Posterior cingulate gyrus (tissue), 11 donors: Measurements from ENCODE around the gene RNU6-1.

Source experiments
- DNase-seq, 10 donors: peaks; one replicate each; pipeline versions ENCODE4 v3.0.0 to v3.0.0-alpha.2; 2020 to 2021; ENCODE audit warnings: mixed read lengths in 3 of 10
- intact Hi-C: fragments of 100-400 bp; cut with DNase I; formaldehyde crosslinking; loops from one replicate; pipeline ENCODE4 v1.15.1; 2023

RNU6-1 gene

DNA sequence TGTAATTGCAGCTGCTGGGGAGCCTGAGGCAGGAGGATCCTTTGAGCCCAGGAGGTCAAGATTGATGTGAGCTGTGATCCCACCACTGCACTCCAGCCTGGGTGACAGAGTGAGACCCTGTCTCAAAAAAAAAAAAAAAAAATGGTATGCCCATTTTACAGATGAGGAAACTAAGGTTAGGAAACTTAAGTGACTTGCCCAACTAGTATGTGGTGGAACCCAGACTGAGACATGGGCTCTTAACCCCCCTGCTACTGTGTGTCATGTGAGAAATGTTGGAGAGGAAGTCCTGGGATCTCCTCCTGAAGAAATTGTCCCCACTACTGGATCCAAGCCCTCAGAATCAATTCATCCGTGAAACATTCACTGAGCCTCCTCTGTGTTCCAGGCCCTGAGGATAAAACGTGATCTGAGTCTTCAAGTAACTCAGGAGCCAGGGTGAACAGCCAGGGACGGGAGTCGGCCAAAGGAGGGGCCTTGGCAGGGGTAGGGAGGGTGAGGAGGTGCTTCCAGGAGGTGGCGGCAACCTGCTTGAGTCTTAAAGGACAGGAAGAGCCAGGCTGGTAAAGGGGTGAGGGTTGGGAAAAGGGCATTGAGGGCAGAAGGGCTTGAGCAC lies 19.6 kb upstream of the RNU6-1 start:
- intact Hi-C loops = no loop called here
- DNase-seq = no peak

DNA sequence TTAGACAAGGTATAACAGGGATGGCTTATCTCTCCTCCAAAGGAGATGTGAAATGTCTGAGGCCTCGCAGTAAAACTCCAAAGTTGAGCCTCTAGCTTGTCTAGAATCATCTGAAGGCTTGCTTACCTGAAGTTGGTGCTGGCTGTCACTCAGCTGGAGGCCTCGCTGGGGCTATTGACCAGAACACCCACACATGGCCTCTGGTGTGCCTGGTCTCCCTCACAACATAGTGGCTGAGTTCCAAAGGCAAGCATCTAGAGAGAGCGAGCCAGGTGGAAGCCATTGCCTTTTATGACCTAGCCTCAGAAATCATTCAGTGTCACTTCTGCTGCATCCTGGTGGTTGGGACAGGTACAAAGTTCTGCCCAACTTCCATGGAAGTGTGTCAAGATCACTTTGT lies 17.4 kb upstream of the RNU6-1 start:
- DNase-seq = no peak
- intact Hi-C loops = no loop called here

DNA sequence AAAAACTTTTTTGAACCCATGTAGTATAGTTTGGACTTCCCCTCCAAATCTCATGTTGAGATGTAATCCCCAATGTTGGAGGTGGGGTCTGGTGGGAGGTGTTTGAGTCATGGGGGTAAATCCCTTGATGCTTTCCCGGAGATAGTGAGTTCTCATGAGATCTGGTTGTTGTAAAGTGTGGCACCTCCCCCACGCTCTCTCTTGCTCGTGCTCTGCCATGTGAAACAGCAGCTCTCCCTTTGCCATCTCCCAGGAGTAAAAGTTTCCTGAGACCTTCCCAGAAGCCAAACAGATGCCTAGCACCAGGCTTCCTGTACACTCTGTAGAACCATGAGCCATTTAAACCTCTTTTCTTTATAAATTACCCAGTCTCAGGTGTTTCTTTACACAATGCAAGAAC lies 16.0 kb upstream of the RNU6-1 start:
- intact Hi-C loops = no loop called here
- no peak for DNase-seq

GRCh38 chr15:67854358-67854757 lies 14.5 kb upstream of the RNU6-1 start:
- no peak for DNase-seq
- intact Hi-C loops = no loop called here

- no peak for DNase-seq
- intact Hi-C loops = no loop called here
Measured at GRCh38 chr15:67853454-67853853, 13.6 kb upstream of the RNU6-1 start.

DNA sequence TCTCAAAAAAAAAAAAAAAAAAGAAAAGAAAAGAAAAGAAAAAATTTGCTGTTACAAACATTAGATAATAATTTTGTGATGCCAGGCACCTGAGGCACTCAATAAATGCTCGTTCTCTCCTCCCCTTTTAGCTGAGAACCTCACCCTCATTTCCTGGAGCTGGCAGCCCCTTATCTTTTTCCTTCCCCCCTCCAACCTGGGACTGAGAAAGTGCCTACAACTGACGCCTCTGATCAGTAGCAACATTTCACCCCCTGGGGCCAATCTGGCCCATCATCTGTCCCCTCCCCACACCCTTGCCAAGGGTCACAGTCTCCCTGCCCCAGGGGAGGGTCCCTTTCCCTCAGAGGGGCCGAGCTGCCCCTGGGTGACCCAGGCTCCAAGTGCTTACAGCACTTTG lies 12.6 kb upstream of the RNU6-1 start:
- intact Hi-C loops = no loop called here
- DNase-seq = no peak

DNA sequence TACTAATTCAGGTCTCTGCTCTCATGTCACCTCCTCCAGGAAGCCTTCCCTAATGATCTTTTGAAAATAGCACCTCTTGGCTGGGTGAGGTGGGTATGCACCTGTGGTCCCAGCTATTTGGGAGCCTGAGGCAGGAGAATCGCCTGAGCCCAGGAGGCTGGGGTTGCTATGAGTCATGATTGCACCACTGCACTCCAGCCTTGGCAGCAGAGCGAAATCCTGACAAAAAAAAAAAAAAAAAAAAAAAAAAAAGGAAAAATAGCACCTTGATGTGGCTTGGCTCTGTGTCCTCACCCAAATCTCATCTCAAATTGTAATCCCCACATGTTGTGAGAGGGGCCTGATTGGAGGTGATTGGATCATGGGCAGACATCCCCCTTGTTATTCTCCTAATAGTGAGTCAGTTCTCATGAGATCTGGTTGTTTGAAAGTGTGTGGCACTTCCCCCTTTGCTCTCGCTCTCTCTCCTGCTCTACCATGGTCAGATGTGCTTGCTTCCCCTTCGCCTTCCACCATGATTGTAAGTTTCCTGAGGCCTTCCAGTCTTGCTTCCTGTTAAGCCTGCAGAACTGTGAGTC lies 11.2 kb upstream of the RNU6-1 start:
- intact Hi-C loops = no loop called here
- DNase-seq = no peak

DNA sequence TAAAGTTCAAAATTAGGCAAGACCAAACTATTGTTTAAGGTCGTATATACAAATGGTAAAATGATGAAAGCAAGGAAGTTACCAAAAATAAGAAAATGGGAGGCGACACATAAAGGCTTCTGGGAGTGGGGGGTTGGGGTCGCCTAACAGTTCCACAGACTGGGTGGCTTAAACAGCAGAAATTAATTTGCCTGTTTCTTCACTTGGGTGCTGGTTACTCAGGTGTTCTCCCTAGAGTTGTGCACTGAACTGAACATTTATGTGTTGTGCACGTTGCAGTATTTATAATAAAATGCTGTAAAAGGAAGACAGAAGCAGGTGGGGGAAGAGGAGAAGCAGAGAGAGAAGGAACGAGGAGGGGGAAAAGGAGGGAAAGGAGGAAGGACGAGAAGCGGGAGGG lies 10.5 kb upstream of the RNU6-1 start:
- DNase-seq = no peak
- intact Hi-C loops = no loop called here

GRCh38 chr15:67849538-67849937 lies 9.7 kb upstream of the RNU6-1 start:
- DNase-seq = no peak
- intact Hi-C loops = no loop called here

DNA sequence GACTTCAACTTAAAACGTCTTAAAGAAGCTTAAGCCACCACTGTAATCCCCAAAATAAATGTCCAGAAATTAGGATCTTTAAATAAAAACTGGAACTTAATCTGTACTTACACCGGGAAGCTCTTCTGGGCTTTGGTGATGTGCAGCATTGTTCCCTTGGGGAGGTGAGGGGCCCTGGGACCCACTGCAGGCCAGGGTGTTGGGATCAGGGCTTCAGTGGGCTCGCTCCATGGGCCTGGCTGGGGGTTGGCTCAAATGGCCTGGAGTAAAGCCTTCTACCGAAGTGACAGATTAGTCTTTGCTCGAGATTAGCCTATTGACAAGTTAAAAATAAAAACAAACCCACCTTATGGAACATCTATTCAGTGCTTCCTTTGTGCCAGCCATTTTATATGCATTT lies 6.1 kb upstream of the RNU6-1 start:
- intact Hi-C loops = no loop called here
- no peak for DNase-seq

DNA sequence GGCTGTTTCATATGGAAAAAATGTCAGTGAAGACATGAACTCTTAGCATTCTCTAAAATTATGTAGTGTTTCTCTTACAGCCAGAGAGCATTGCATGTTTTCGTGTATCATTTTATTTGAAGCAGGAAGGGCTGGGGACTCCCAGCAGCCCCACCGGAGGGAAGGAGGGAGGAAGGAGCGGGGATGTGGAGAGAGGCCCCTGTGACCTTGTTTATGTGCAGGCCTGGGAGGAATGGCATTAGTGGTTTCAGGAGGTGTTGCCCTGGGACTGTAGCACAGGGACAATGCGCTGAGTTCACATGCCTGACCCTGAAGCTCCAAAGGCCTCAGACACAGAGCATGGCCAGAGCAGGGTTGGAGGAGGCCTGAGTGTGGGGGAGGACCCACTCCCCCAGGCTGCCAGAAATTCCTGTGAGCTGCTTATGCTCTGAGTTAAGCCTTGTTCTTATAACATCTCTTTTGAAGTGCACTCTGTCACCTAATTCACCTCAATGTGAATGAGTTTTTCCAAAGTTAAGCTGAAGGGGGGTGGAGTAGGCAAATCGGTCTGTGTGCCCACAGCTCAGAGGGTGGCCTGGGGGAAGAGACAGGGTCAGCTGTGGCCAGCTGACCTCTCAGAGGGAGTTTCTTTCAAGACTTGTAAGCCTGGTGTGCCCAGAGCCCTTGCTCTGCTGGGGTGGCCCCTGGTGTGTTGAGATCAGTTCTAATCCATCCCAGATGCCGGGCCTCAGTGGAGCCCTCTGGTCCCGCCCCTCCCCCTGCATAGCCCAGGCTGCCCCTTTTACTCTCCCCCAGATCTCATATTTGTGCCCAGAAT lies 3.9 kb upstream of the RNU6-1 start:
- no peak for DNase-seq
- intact Hi-C loops = no loop called here

DNA sequence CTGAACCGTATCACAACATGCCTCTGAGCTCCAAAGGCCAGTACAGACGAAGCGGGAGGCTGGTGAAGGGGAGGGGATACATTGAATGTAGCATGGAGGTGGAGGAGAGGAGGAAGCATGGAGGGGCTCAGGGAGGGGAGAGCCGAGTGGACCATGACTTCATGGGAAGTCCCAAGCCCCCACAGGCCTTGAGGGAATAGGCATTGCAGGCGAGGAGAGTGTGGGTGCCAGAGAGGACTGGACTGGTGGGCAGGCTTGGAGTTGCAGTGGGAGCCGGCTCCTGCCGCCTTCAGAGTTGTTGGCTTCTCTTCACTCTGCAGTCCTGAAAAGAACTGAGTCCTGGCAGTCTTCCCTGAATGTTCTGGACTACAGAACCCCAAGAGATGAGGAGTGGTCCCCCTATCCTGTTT lies 3.3 kb upstream of the RNU6-1 start:
- no peak for DNase-seq
- intact Hi-C loops = no loop called here

DNA sequence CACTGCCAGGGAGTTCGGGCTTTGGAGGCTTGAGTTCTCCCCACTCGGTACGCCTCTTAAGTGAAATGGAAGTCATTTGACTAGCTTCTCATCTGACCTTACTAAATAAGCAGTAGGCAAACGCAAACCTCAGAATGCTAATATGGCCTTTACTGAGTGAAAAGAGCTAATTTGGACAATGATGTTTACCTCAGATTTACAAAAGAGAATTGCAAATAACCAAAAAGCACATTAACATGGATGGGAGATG lies 1.6 kb upstream of the RNU6-1 start:
- intact Hi-C loops = no loop called here
- DNase-seq = no peak

GRCh38 chr15:67840749-67841512 lies 1.1 kb upstream of the RNU6-1 start:
- peak in 2 of 10 donors; percentile 38 to 77 for DNase-seq
- intact Hi-C loops = loop anchor here (1.0 kb wide), 2 partner anchors 299 to 320 kb away; partner anchors contain the start of genes C15orf61 and MAP2K5

GRCh38 chr15:67839499-67839928 lies 331 bp downstream of the RNU6-1 start:
- peak in 2 of 10 donors; percentile 38 to 83 for DNase-seq

DNA sequence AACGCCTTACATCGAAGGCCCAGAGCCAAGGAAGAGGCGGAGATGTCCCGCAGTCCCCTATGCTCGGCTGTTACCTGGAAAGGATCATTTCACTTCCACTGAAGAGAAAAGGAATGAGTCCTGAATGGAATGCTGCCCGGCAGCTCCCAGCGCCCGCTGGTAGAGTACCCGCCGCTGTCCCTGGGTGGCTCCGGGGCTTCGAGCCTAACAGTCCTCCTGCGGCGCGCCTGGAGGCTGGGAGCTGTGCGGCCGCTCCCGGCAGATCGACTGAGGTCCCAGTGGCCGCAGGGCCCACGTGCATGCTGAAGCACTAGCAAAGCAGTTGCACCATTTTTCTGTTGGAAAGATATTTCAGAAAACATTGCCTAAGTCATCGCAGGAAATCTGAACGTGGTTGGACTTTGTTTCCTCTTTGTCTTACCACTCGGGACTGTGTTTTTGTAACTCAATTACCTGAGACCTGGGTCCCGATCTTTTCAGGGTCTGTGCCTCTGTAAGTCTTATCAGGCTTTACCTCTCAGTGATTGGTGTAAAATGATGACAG lies 984 bp downstream of the RNU6-1 start:
- peak; percentile 51 to 95 (median 69) for DNase-seq
- intact Hi-C loops = loop anchor here (10.0 kb wide), 1 partner anchor 584 kb away; the partner anchor contains the start of genes AAGAB and IQCH

More at GRCh38 chr15:67839499-67839928, 331 bp downstream of the RNU6-1 start:
- intact Hi-C loops = loop anchor here (10.0 kb wide), 1 partner anchor 585 kb away; the partner anchor contains the start of genes AAGAB and IQCH

GRCh38 chr15:67836955-67837354 lies 2.9 kb downstream of the RNU6-1 start:
- DNase-seq = no peak
- intact Hi-C loops = loop anchor here (2.0 to 10.0 kb wide), 4 partner anchors 336 to 890 kb away; partner anchors contain the start of genes AAGAB and IQCH

GRCh38 chr15:67836477-67836876 lies 3.4 kb downstream of the RNU6-1 start:
- DNase-seq = peak in 3 of 10 donors; percentile 38 to 59 (median 45)
- intact Hi-C loops = loop anchor here (2.0 to 10.0 kb wide), 4 partner anchors 336 to 890 kb away; partner anchors contain the start of genes AAGAB and IQCH

DNA sequence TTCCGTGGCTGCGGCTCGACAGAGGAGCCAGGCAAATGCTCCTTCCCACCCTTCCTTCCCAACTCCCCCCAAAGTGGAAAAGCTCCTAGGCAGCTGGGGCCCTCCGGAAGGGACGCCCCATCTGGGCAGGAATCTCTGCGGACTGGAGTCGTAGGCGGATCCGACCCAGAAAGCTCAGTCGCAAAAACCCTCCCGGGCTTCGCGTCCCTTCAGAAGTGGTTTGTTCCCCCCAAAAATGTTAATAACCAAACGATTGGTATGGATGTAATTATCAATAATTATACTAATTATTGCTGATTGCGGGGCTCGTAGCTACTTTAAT lies 3.8 kb downstream of the RNU6-1 start:
- intact Hi-C loops = loop anchor here (2.0 to 10.0 kb wide), 4 partner anchors 335 to 889 kb away; partner anchors contain the start of genes AAGAB and IQCH
- no peak for DNase-seq
